A673 (cell line): ENCODE data around the gene TMEM202. TPM values are rescaled to one million over a fixed set of nuclear protein-coding genes. Genes with fewer than 3 reads are reported as not detected.
"Not testable (repeated sequence)": the region's sequence is repeated elsewhere in the genome, so short reads cannot be mapped to it uniquely, and the experiment has no call there.

Source experiments
- BruUV-seq: library from RNA; stranded (reverse); fragments of 400-500 nt; replicated peaks from 2 replicates; lab custom pipeline; 2021; lab: Mats Ljungman, UMichigan
- CTCF ChIA-PET: fragments of 300-600 bp; sonication (Branson Sonifier 250); formaldehyde crosslinking; loops from one replicate; lab custom pipeline; 2022; ENCODE audit warnings: antibody characterized with exemption; lab: Charles Lee
- POLR2A ChIA-PET: fragments of 300-600 bp; sonication (Branson Sonifier 250); formaldehyde crosslinking; loops from one replicate; lab custom pipeline; 2022; ENCODE audit warnings: antibody characterized with exemption; ENCODE audit not compliant: low non-redundant PET; lab: Charles Lee
- DNase-seq: peaks from one replicate; pipeline ENCODE4 v3.0.0-alpha.2; 2015; ENCODE audit warnings: low spot score
- H3K27ac ChIP-seq: fragments of 200-600 bp; sonication (generic); 2 replicates; pipeline ENCODE4 v1.5.1; 2016; ENCODE audit warnings: mixed run types, low read depth, mild to moderate bottlenecking, mixed read lengths, antibody characterized with exemption, low read length; ENCODE audit not compliant: poor library complexity, severe bottlenecking
- H3K27me3 ChIP-seq: fragments of 200-600 bp; sonication (generic); replicated peaks from 2 replicates; pipeline ENCODE4 v1.6.1; 2017; ENCODE audit warnings: mixed run types, low read depth, mild to moderate bottlenecking, mixed read lengths, antibody characterized with exemption, low read length; ENCODE audit not compliant: insufficient read depth, poor library complexity
- H3K36me3 ChIP-seq: fragments of 200-600 bp; sonication (generic); 2 replicates; pipeline ENCODE4 v1.6.1; 2016; ENCODE audit warnings: mixed run types, mild to moderate bottlenecking, mixed read lengths, antibody characterized with exemption, low read length; ENCODE audit not compliant: insufficient read depth, poor library complexity, severe bottlenecking
- H3K4me1 ChIP-seq: fragments of 200-600 bp; sonication (generic); 2 replicates; pipeline ENCODE4 v1.6.1; 2017; ENCODE audit warnings: mixed run types, mild to moderate bottlenecking, mixed read lengths, antibody characterized with exemption, low read length; ENCODE audit not compliant: insufficient read depth, poor library complexity, severe bottlenecking
- H3K4me3 ChIP-seq: fragments of 200-600 bp; sonication (generic); 2 replicates; pipeline ENCODE4 v1.5.1; 2016; ENCODE audit warnings: low read depth, mixed run types, mild to moderate bottlenecking, mixed read lengths, low read length; ENCODE audit not compliant: poor library complexity, severe bottlenecking
- H3K9me3 ChIP-seq: fragments of 200-600 bp; sonication (generic); 2 replicates; pipeline ENCODE4 v1.6.1; 2016; ENCODE audit warnings: mixed run types, low read depth, mild to moderate bottlenecking, mixed read lengths, antibody characterized with exemption, low read length; ENCODE audit not compliant: poor library complexity, severe bottlenecking
- CTCF ChIP-seq: fragments of 300-800, 200-600 bp; sonication (generic); conservative IDR thresholded peaks from 2 replicates; pipeline ENCODE4 v1.5.1; 2017; ENCODE audit warnings: low read depth, mild to moderate bottlenecking, antibody characterized with exemption, low read length, moderate library complexity, mixed read lengths
- EZH2 ChIP-seq: fragments of 200-600 bp; sonication (generic); IDR thresholded peaks from 2 replicates; pipeline ENCODE4 v1.6.1; 2017; ENCODE audit warnings: borderline replicate concordance, low read depth, mild to moderate bottlenecking, mixed read lengths, antibody characterized with exemption, low read length; ENCODE audit not compliant: poor library complexity, severe bottlenecking
- intact Hi-C: fragments of 100-400 bp; cut with micrococcal nuclease; formaldehyde crosslinking; loops from one replicate; pipeline ENCODE4 v1.10.0; 2022; ENCODE audit not compliant: unreplicated experiment
- total RNA-seq: library from RNA; stranded (reverse); gene quantifications from 2 replicates; pipeline ENCODE4 v1.2.3, GENCODE V29; 2021

The TMEM202 gene
- total RNA-seq, 1 experiment from 2014 or later: not detected

- ChIA-PET CTCF (interaction anchor here (0.7 kb wide), 1 partner anchor 16 kb away, joined by 5 read pairs; no protein-coding TSS in a partner anchor), POLR2A (no interaction called here)
- Histone ChIP-seq H3K27me3 (peaks cover 35% of the 10 kb centered on the region), H3K9me3 (no peaks in the 10 kb centered on the region), H3K27ac (no peak overlapping the region), H3K36me3 (no peaks in the 10 kb centered on the region), H3K4me1 (no peaks in the 10 kb centered on the region), H3K4me3 (no peak overlapping the region)
- no peak for DNase-seq
- intact Hi-C loops: no loop called here
- BruUV-seq: no TSS peak
- TF ChIP-seq CTCF: no peak
- no peak for TF ChIP-seq EZH2
Measured at GRCh38 chr15:72415304-72415703, 17.2 kb downstream of the TMEM202 start.

GRCh38 chr15:72419768-72420167 is 21.7 kb downstream of the TMEM202 start:
- DNase-seq, H3K36me3 ChIP-seq, H3K27ac ChIP-seq, POLR2A ChIA-PET, H3K4me3 ChIP-seq, H3K9me3 ChIP-seq, intact Hi-C loops, H3K4me1 ChIP-seq, BruUV-seq: not testable (repeated sequence)
- peaks cover 32% of the 10 kb centered on the region for H3K27me3 ChIP-seq
- CTCF ChIA-PET: interaction anchor here (0.6 kb wide), 1 partner anchor 525 kb away, joined by 4 read pairs; no protein-coding TSS in a partner anchor

GRCh38 chr15:72420576-72420975 is 22.5 kb downstream of the TMEM202 start:
- POLR2A ChIA-PET: no interaction called here

More at GRCh38 chr15:72420576-72420975, 22.5 kb downstream of the TMEM202 start:
- DNase-seq: no peak
- Histone ChIP-seq H3K9me3 (peaks cover 5% of the 10 kb centered on the region), H3K4me3 (no peak overlapping the region), H3K36me3 (no peaks in the 10 kb centered on the region), H3K27ac (no peak overlapping the region), H3K4me1 (no peaks in the 10 kb centered on the region), H3K27me3 (peaks cover 32% of the 10 kb centered on the region)
- TF ChIP-seq CTCF: no peak
- no peak for TF ChIP-seq EZH2
- intact Hi-C loops: no loop called here
- BruUV-seq: no TSS peak
- CTCF ChIA-PET: no interaction called here
